Bronchial epithelial cell (primary cell): ENCODE results near the gene ACVR1C. TPM values are rescaled to one million over a fixed set of nuclear protein-coding genes. Genes with fewer than 3 reads are reported as not detected.

Source experiments
- DNase-seq: peaks from one replicate; pipeline ENCODE4 v3.0.0-alpha.2; 2010; ENCODE audit warnings: low read depth
- FAIRE-seq: peaks from 2 replicates; lab custom pipeline; 2011; peaks lifted over from hg19 to GRCh38; lab: Jason Lieb, UNC
- H3K27me3 ChIP-seq: 2 replicates; pipeline ENCODE4 v1.5.1; 2011; ENCODE audit warnings: low read length; ENCODE audit not compliant: control insufficient read depth, insufficient read depth
- H3K36me3 ChIP-seq: 2 replicates; pipeline ENCODE4 v1.5.1; 2011; ENCODE audit warnings: low read length; ENCODE audit not compliant: control insufficient read depth, insufficient read depth
- H3K4me3 ChIP-seq: 2 replicates; pipeline ENCODE4 v1.5.1; 2011; ENCODE audit warnings: mild to moderate bottlenecking, low read depth, low read length, control low read depth
- CTCF ChIP-seq: IDR thresholded peaks from 2 replicates; pipeline ENCODE4 v1.5.1; 2011; ENCODE audit warnings: mild to moderate bottlenecking, moderate library complexity, low read length, control low read depth, inconsistent platforms; ENCODE audit not compliant: insufficient read depth, severe bottlenecking
- total RNA-seq: library from RNA; depleted of rRNA; stranded (reverse); fragments of >200 nt; gene quantifications from 2 replicates; pipeline ENCODE4 v1.2.1, GENCODE V29; 2014

ACVR1C gene
- total RNA-seq, result 0.26 TPM in 2 replicates

GRCh38 chr2:157628477-157629415 is at the start of gene ACVR1C:
Gene ACVR1C, minus strand, starts transcription at chr2:157628864. Its CDS starts 220 bp downstream, at chr2:157628644.
- peaks cover 5% of the 10 kb centered on the region for H3K27me3 ChIP-seq
- TF ChIP-seq CTCF, result peak; percentile 71
- DNase-seq (peak; percentile 51), FAIRE-seq (no peak)
- no peaks in the 10 kb centered on the region for H3K36me3 ChIP-seq
- peak within 1 kb of the TSS; percentile 47 for H3K4me3 ChIP-seq

GRCh38 chr2:157677941-157678340 is 49.3 kb upstream of the ACVR1C start:
- FAIRE-seq (no peak), DNase-seq (no peak)
- Histone ChIP-seq H3K27me3 (no peaks in the 10 kb centered on the region), H3K36me3 (no peaks in the 10 kb centered on the region), H3K4me3 (no peak overlapping the region)
- no peak for TF ChIP-seq CTCF

DNA sequence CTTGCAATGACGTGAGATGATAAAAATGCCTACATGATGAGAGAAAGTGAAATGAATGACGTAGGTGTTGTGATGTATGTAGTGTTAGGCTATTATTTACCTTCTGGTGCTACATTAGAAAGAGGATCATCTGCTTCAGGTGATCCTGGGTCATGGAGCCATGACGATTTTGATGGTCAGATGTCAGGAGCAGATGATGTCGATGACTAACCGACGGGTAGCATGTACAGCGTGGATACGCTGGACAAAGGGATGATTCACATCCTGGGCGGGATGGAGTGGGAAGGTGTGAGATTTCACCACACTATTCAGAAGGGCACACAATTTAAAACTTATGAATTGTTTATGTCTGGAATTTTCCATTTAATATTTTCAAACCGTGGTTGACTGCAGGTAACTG is 43.5 kb upstream of the ACVR1C start:
- H3K4me3 ChIP-seq, result no peak overlapping the region
- H3K36me3 ChIP-seq, result no peaks in the 10 kb centered on the region
- H3K27me3 ChIP-seq, result no peaks in the 10 kb centered on the region
- FAIRE-seq (no peak), DNase-seq (peak; percentile 83)
- no peak for TF ChIP-seq CTCF

DNA sequence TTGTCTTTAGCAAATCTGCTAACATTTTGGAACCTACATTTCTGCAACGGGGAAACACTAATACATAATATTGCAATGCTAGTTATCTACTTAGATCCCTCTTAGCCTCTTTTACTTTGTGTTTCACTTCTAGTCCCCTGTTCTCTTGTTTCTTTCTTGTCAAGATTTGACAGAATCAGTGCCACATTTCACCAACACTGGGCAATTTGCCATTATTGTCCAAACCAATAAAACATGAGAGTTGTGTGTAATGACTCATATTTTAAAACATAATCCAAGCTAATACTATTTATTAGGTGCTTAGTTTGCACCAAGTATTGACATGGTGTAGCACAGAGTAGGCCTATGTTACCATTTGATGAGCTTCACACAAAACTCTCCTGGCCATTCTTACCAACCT is 33.7 kb upstream of the ACVR1C start:
- DNase-seq (peak; percentile 50), FAIRE-seq (no peak)
- Histone ChIP-seq H3K4me3 (no peak overlapping the region), H3K36me3 (no peaks in the 10 kb centered on the region), H3K27me3 (no peaks in the 10 kb centered on the region)
- no peak for TF ChIP-seq CTCF

GRCh38 chr2:157661776-157662175 is 33.1 kb upstream of the ACVR1C start:
- no peak for DNase-seq
- FAIRE-seq, result no peak
- Histone ChIP-seq H3K4me3 (no peak overlapping the region), H3K27me3 (no peaks in the 10 kb centered on the region), H3K36me3 (no peaks in the 10 kb centered on the region)
- TF ChIP-seq CTCF, result no peak

GRCh38 chr2:157657858-157658257 is 29.2 kb upstream of the ACVR1C start:
- no peak for DNase-seq

More at GRCh38 chr2:157657858-157658257, 29.2 kb upstream of the ACVR1C start:
- no peak overlapping the region for H3K4me3 ChIP-seq
- no peak for FAIRE-seq
- no peaks in the 10 kb centered on the region for H3K36me3 ChIP-seq
- H3K27me3 ChIP-seq, result no peaks in the 10 kb centered on the region
- no peak for TF ChIP-seq CTCF
